Vagina (tissue), 2 donors: Measurements from ENCODE around the gene PGC. TPM values are rescaled to one million over a fixed set of nuclear protein-coding genes. Genes with fewer than 3 reads are reported as not detected.

Source experiments
- DNase-seq, 2 donors: peaks; one replicate each; pipeline ENCODE4 v3.0.0-alpha.2; 2017; ENCODE audit errors: extremely low spot score in 2 of 2
- H3K27ac ChIP-seq: fragments of 200-600 bp; sonication (generic); one replicate; pipeline ENCODE4 v1.5.1; 2019
- H3K27me3 ChIP-seq: fragments of 200-600 bp; sonication (generic); one replicate; pipeline ENCODE4 v1.5.1; 2019
- H3K36me3 ChIP-seq, 2 donors: fragments of 200-600 bp; sonication (generic); one replicate each; pipeline ENCODE4 v1.5.1; 2017 to 2019
- H3K4me1 ChIP-seq: fragments of 200-600 bp; sonication (generic); one replicate; pipeline ENCODE4 v1.5.1; 2019
- H3K4me3 ChIP-seq, 2 donors: fragments of 200-600 bp; sonication (generic); 1 replicate in 1 of 2; 2 replicates in 1 of 2; pipeline ENCODE4 v1.5.1; 2016 to 2019
- H3K9me3 ChIP-seq: fragments of 200-600 bp; sonication (generic); one replicate; pipeline ENCODE4 v1.5.1; 2019
- POLR2A ChIP-seq, 2 donors: fragments of 450-650 bp; IDR thresholded peaks; one replicate each; pipeline ENCODE4 v1.6.1; 2017; ENCODE audit warnings: antibody characterized with exemption in 2 of 2, mild to moderate bottlenecking in 2 of 2, moderate library complexity in 2 of 2
- POLR2AphosphoS5 ChIP-seq, 2 donors: sonication (generic); formaldehyde crosslinking; IDR thresholded peaks; one replicate each; pipeline ENCODE4 v1.9.0; 2017; ENCODE audit warnings: antibody characterized with exemption in 2 of 2, mild to moderate bottlenecking in 2 of 2, low read depth in 1 of 2; ENCODE audit not compliant: insufficient read depth in 1 of 2
- intact Hi-C: fragments of 100-400 bp; cut with DNase I; formaldehyde crosslinking; loops from one replicate; pipeline ENCODE4 v1.15.1; 2023
- total RNA-seq: library from RNA; depleted of rRNA; stranded (reverse); fragments of >200 nt; gene quantifications from one replicate; pipeline ENCODE4 v1.2.3, GENCODE V29; 2016
- TF ChIP-seq, protein P1 (sequence below), 3 experiments: fragments of 450-650 bp in 2 of 3; fragments of 200-600 bp in 1 of 3; sonication (generic) in 1 of 3; IDR thresholded peaks; one replicate each; pipeline ENCODE4 v1.5.1; 2017 to 2019; ENCODE audit warnings: antibody characterized with exemption in 3 of 3, mild to moderate bottlenecking in 2 of 3, moderate library complexity in 2 of 3

Gene PGC
- total RNA-seq, 1 donor from 2014 or later, result 3.4 TPM

DNA sequence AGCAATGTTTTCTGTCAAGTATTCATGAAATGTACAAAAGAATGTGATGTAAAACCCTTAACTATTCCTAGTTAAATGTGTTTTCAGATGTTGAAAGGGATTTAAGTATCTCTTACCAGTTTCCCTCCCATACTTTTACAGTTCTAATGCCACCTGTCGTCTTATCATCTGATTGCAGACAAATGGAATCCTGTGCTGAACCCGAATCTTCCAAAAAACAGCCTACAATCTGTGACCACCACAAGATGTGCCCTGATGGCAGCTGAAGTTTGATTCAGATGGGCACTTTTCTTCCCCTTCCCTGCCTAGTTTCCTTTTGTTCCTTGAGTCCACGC, 42.2 kb upstream of the PGC start:
- H3K27me3 ChIP-seq, result no peaks in the 10 kb centered on the region
- H3K27ac ChIP-seq, result no peak overlapping the region
- H3K36me3 ChIP-seq, result peaks cover 0 to 34% of the 10 kb centered on the region in 2 donors
- DNase-seq, result no peak
- H3K4me3 ChIP-seq, result no peak overlapping the region
- intact Hi-C loops, result no loop called here
- TF ChIP-seq POLR2AphosphoS5 (IDR thresholded peaks at IDR 0.05; ENCODE audit: insufficient read depth in 1 of 2, low read depth in 1 of 2), result no peak
- TF ChIP-seq, protein P1, sequence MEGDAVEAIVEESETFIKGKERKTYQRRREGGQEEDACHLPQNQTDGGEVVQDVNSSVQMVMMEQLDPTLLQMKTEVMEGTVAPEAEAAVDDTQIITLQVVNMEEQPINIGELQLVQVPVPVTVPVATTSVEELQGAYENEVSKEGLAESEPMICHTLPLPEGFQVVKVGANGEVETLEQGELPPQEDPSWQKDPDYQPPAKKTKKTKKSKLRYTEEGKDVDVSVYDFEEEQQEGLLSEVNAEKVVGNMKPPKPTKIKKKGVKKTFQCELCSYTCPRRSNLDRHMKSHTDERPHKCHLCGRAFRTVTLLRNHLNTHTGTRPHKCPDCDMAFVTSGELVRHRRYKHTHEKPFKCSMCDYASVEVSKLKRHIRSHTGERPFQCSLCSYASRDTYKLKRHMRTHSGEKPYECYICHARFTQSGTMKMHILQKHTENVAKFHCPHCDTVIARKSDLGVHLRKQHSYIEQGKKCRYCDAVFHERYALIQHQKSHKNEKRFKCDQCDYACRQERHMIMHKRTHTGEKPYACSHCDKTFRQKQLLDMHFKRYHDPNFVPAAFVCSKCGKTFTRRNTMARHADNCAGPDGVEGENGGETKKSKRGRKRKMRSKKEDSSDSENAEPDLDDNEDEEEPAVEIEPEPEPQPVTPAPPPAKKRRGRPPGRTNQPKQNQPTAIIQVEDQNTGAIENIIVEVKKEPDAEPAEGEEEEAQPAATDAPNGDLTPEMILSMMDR (IDR thresholded peaks at IDR 0.05), result no peak
- TF ChIP-seq POLR2A (IDR thresholded peaks at IDR 0.05), result no peak
- H3K9me3 ChIP-seq, result no peaks in the 10 kb centered on the region
- H3K4me1 ChIP-seq, result peaks cover 46% of the 10 kb centered on the region

DNA sequence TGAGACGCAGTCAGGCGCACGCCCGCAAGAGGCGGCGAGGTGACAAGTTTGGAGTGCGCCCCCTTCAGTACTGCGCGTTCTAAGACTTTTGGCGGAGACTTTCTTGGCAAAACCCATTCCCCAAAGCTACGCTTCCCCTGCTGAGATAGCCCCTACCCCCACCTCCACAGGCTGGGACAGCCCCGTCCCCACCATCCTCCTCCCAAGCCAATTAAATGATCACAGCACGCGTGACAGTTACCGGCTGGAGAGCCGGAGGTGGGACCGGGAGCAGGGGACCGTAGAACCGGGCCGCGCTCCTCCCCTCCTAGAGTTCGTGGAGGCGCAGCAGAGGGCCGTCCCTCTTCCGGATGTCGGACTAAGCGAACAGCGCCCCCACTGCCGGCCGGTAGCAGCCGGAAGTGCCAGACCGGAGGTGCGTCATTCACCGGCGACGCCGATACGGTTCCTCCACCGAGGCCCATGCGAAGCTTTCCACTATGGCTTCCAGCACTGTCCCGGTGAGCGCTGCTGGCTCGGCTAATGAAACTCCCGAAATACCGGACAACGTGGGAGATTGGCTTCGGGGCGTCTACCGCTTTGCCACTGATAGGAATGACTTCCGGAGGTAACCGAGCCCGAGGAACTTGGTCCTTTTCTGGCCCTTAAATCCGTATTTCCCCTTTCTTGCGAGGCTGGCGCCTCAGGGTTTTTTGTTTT, 40.2 kb upstream of the PGC start, which contains the start of gene TOMM6:
TSS of gene TOMM6 (plus strand) at position 476 of the 699 bp plus-strand sequence. CDS start at position 480, 4 bp downstream.
- intact Hi-C loops, result loop anchor here (2.0 kb wide), 1 partner anchor 133 kb away; the partner anchor contains the start of genes BYSL and MED20
- peak in 1 of 2 donors; percentile 93 for DNase-seq
- Histone ChIP-seq H3K4me3 (peak within 1 kb of the TSS; percentile 84 to 92), H3K27ac (peak within 1 kb of the TSS; percentile 95), H3K4me1 (peaks cover 51% of the 10 kb centered on the region), H3K9me3 (no peaks in the 10 kb centered on the region), H3K36me3 (peaks cover 0 to 31% of the 10 kb centered on the region in 2 donors), H3K27me3 (no peaks in the 10 kb centered on the region)
- TF ChIP-seq, protein P1 (IDR thresholded peaks at IDR 0.05), result peak; percentile 50 to 97 (median 88)
- TF ChIP-seq POLR2A (IDR thresholded peaks at IDR 0.05) (peak in 1 of 2 donors; percentile 84), POLR2AphosphoS5 (IDR thresholded peaks at IDR 0.05; ENCODE audit: insufficient read depth in 1 of 2, low read depth in 1 of 2) (peak; percentile 98 to 99)

DNA sequence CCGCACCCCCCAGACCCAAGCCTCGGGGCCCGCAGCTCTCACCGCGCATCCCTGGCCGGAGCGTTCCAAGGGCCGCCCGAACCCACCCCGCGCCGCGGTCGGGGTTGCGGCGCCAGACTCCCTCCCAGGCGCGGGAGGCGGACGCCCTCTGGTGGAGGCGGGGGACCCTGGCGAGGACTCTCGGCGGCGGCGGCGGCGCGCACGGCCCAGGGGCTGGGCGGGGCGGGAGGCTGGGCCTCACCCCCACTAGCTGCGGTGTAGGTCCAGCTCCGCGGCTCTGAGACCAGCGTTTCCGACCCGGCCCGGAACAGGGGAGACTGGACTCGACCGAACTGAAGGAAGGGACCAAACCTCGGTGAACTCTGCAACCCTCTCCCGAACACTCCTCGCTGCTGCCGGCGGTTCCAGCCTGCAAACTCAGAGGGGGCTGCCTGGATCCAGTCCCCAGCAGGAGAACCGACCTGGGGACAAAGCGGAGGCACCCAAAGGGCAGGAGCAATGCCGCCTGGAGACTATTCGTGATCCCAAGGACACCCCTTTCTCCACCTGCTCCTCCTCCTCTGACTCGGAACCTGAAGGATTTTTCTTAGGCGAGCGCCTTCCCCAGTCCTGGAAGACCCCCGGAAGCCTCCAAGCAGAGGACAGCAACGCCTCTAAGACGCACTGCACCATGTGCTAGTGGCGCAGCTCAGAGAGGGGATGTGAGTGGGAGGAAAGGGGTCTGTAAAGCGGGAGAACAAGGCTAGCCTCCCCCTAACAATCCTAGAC, 39.4 kb upstream of the PGC start:
- DNase-seq, result no peak
- TF ChIP-seq POLR2A (IDR thresholded peaks at IDR 0.05) (peak in 1 of 2 donors; percentile 37), POLR2AphosphoS5 (IDR thresholded peaks at IDR 0.05; ENCODE audit: insufficient read depth in 1 of 2, low read depth in 1 of 2) (no peak)
- TF ChIP-seq, protein P1 (IDR thresholded peaks at IDR 0.05), result peak; percentile 37 to 77 (median 62)
- intact Hi-C loops, result loop anchor here (2.0 kb wide), 1 partner anchor 134 kb away; the partner anchor contains the start of genes BYSL and MED20

DNA sequence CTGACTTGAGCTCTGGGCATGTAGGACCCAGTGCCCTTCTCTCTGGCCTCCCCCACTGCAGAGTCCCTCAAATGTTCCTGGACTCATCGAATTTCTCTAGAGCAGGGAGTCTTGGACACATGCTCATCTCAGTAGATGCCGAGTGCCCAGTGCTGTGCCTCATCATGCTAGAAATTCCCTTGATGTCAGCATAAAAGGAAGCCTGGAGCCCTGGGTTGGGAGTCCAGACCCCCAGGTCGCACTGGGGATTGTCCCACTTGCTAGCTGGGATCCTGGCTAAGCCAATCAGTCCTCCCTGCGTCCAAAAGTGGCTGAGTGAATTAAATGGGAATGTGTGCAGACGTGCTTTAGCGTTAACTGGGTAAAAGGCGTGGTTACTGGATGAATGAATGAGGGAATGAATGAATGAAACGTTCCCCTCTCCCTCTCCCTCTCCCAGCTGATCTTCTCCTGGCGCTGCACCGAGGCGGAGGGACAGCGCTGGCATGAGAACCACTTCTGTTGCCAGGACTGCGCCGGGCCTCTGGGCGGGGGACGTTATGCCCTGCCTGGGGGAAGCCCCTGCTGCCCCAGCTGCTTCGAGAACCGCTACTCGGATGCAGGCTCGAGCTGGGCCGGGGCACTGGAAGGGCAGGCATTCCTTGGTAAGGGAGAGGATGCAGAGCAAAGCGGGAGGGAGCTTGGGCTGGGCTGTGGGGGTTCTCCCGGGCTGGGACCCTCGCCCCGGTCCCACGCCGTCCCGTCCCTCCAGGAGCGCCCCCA, 38.7 kb upstream of the PGC start:
- Histone ChIP-seq H3K27ac (peak overlapping the region; percentile 95), H3K4me1 (peaks cover 63% of the 10 kb centered on the region)
- intact Hi-C loops, result loop anchor here (2.0 kb wide), 1 partner anchor 135 kb away; the partner anchor contains the start of genes BYSL and MED20

More for the DNA sequence above, 39.4 kb upstream of the PGC start:
- Histone ChIP-seq H3K4me1 (peaks cover 56% of the 10 kb centered on the region), H3K4me3 (peak overlapping the region; percentile 84 to 92), H3K27ac (peak overlapping the region; percentile 95), H3K36me3 (peaks cover 0 to 25% of the 10 kb centered on the region in 2 donors), H3K27me3 (no peaks in the 10 kb centered on the region), H3K9me3 (no peaks in the 10 kb centered on the region)

More for the DNA sequence above, 38.7 kb upstream of the PGC start:
- TF ChIP-seq POLR2AphosphoS5 (IDR thresholded peaks at IDR 0.05; ENCODE audit: insufficient read depth in 1 of 2, low read depth in 1 of 2) (no peak), POLR2A (IDR thresholded peaks at IDR 0.05) (no peak)
- TF ChIP-seq, protein P1 (IDR thresholded peaks at IDR 0.05), result no peak
- H3K9me3 ChIP-seq, result no peaks in the 10 kb centered on the region
- H3K36me3 ChIP-seq, result peaks cover 0 to 17% of the 10 kb centered on the region in 2 donors
- H3K4me3 ChIP-seq, result peak overlapping the region; percentile 84 to 92
- DNase-seq, result no peak
- no peaks in the 10 kb centered on the region for H3K27me3 ChIP-seq
